IPS-20b (cell line): ENCODE measurements around the gene LMOD2.

Experiments
- H3K27ac ChIP-seq: one replicate; pipeline ENCODE4 v1.5.1; 2013; ENCODE audit warnings: low read length
- H3K27me3 ChIP-seq: 2 replicates; pipeline ENCODE4 v1.6.1; 2013; ENCODE audit warnings: mild to moderate bottlenecking, low read length, inconsistent platforms; ENCODE audit not compliant: insufficient read depth
- H3K36me3 ChIP-seq: 2 replicates; pipeline ENCODE4 v1.6.1; 2013; ENCODE audit warnings: low read depth, mild to moderate bottlenecking, inconsistent platforms, low read length, moderate library complexity; ENCODE audit not compliant: insufficient read depth
- H3K4me1 ChIP-seq: 2 replicates; pipeline ENCODE4 v1.6.1; 2013; ENCODE audit warnings: mild to moderate bottlenecking, control low read depth, inconsistent platforms, low read length, moderate library complexity; ENCODE audit not compliant: insufficient read depth
- H3K4me3 ChIP-seq: 2 replicates; pipeline ENCODE4 v1.5.1; 2013; ENCODE audit warnings: mild to moderate bottlenecking, low read length, inconsistent platforms
- H3K9ac ChIP-seq: 2 replicates; pipeline ENCODE4 v1.6.1; 2013; ENCODE audit warnings: low read depth, mild to moderate bottlenecking, inconsistent platforms, low read length, moderate library complexity
- H3K9me3 ChIP-seq: 2 replicates; pipeline ENCODE4 v1.6.1; 2013; ENCODE audit warnings: mild to moderate bottlenecking, low read depth, low read length, inconsistent platforms; ENCODE audit not compliant: insufficient read depth

The LMOD2 gene

GRCh38 chr7:123655614-123656013 is at the start of gene LMOD2:
Gene LMOD2, plus strand, starts transcription at chr7:123655866. Its CDS starts 98 bp downstream, at chr7:123655964.
- Histone ChIP-seq H3K9ac (no peak within 1 kb of the TSS), H3K27ac (no peak within 1 kb of the TSS), H3K27me3 (no peaks in the 10 kb centered on the region), H3K4me3 (no peak within 1 kb of the TSS), H3K9me3 (no peaks in the 10 kb centered on the region), H3K36me3 (no peaks in the 10 kb centered on the region), H3K4me1 (no peaks in the 10 kb centered on the region)

- Histone ChIP-seq H3K36me3 (no peaks in the 10 kb centered on the region), H3K4me1 (no peaks in the 10 kb centered on the region), H3K9ac (no peak overlapping the region), H3K27me3 (no peaks in the 10 kb centered on the region), H3K27ac (no peak overlapping the region), H3K4me3 (no peak overlapping the region), H3K9me3 (no peaks in the 10 kb centered on the region)
These were observed 48.2 kb upstream of the LMOD2 start for GRCh38 chr7:123607423-123607975.

- no peak overlapping the region for H3K9ac ChIP-seq
These were observed 46.4 kb upstream of the LMOD2 start for GRCh38 chr7:123608991-123609882.

GRCh38 chr7:123609883-123610239 is 45.8 kb upstream of the LMOD2 start:
- Histone ChIP-seq H3K4me3 (no peak overlapping the region), H3K9ac (no peak overlapping the region), H3K27ac (no peak overlapping the region), H3K9me3 (no peaks in the 10 kb centered on the region), H3K36me3 (no peaks in the 10 kb centered on the region), H3K4me1 (no peaks in the 10 kb centered on the region), H3K27me3 (no peaks in the 10 kb centered on the region)

More at GRCh38 chr7:123608991-123609882, 46.4 kb upstream of the LMOD2 start:
- H3K4me3 ChIP-seq, result no peak overlapping the region
- no peaks in the 10 kb centered on the region for H3K36me3 ChIP-seq
- H3K9me3 ChIP-seq, result no peaks in the 10 kb centered on the region
- H3K27me3 ChIP-seq, result no peaks in the 10 kb centered on the region
- no peaks in the 10 kb centered on the region for H3K4me1 ChIP-seq
- no peak overlapping the region for H3K27ac ChIP-seq

- Histone ChIP-seq H3K4me1 (no peaks in the 10 kb centered on the region), H3K9ac (no peak overlapping the region), H3K36me3 (no peaks in the 10 kb centered on the region), H3K27ac (no peak overlapping the region), H3K9me3 (no peaks in the 10 kb centered on the region), H3K27me3 (no peaks in the 10 kb centered on the region), H3K4me3 (no peak overlapping the region)
These were observed 43.6 kb upstream of the LMOD2 start for GRCh38 chr7:123612024-123612423.

- Histone ChIP-seq H3K9ac (no peak overlapping the region), H3K4me1 (no peaks in the 10 kb centered on the region), H3K4me3 (no peak overlapping the region), H3K36me3 (no peaks in the 10 kb centered on the region), H3K27ac (no peak overlapping the region), H3K9me3 (no peaks in the 10 kb centered on the region), H3K27me3 (no peaks in the 10 kb centered on the region)
These were observed 40.3 kb upstream of the LMOD2 start for GRCh38 chr7:123615344-123615743.

- no peak overlapping the region for H3K9ac ChIP-seq
- no peaks in the 10 kb centered on the region for H3K4me1 ChIP-seq
- H3K27me3 ChIP-seq, result no peaks in the 10 kb centered on the region
These were observed 39.4 kb upstream of the LMOD2 start for GRCh38 chr7:123616223-123616622.

GRCh38 chr7:123621707-123622106 is 34.0 kb upstream of the LMOD2 start:
- H3K9ac ChIP-seq, result no peak overlapping the region
- H3K27ac ChIP-seq, result no peak overlapping the region
- H3K9me3 ChIP-seq, result no peaks in the 10 kb centered on the region
- no peaks in the 10 kb centered on the region for H3K36me3 ChIP-seq
- no peaks in the 10 kb centered on the region for H3K4me1 ChIP-seq
- H3K4me3 ChIP-seq, result no peak overlapping the region
- no peaks in the 10 kb centered on the region for H3K27me3 ChIP-seq

More at GRCh38 chr7:123616223-123616622, 39.4 kb upstream of the LMOD2 start:
- no peak overlapping the region for H3K27ac ChIP-seq
- no peak overlapping the region for H3K4me3 ChIP-seq
- no peaks in the 10 kb centered on the region for H3K9me3 ChIP-seq
- H3K36me3 ChIP-seq, result no peaks in the 10 kb centered on the region

- Histone ChIP-seq H3K27ac (no peak overlapping the region), H3K4me3 (no peak overlapping the region), H3K9me3 (no peaks in the 10 kb centered on the region), H3K9ac (no peak overlapping the region), H3K4me1 (no peaks in the 10 kb centered on the region), H3K36me3 (no peaks in the 10 kb centered on the region), H3K27me3 (no peaks in the 10 kb centered on the region)
These were observed 32.8 kb upstream of the LMOD2 start for GRCh38 chr7:123622660-123623386.

GRCh38 chr7:123624527-123625183 is 31.0 kb upstream of the LMOD2 start:
- Histone ChIP-seq H3K9ac (no peak overlapping the region), H3K4me1 (no peaks in the 10 kb centered on the region), H3K27ac (no peak overlapping the region), H3K27me3 (no peaks in the 10 kb centered on the region), H3K4me3 (no peak overlapping the region), H3K9me3 (no peaks in the 10 kb centered on the region), H3K36me3 (no peaks in the 10 kb centered on the region)

GRCh38 chr7:123625254-123625653 is 30.4 kb upstream of the LMOD2 start:
- Histone ChIP-seq H3K9me3 (no peaks in the 10 kb centered on the region), H3K36me3 (no peaks in the 10 kb centered on the region), H3K27me3 (no peaks in the 10 kb centered on the region), H3K4me1 (no peaks in the 10 kb centered on the region), H3K9ac (no peak overlapping the region), H3K27ac (no peak overlapping the region), H3K4me3 (no peak overlapping the region)
